H9 (cell line): ENCODE data around the gene PPM1N. TPM values are rescaled to one million over a fixed set of nuclear protein-coding genes. Genes with fewer than 3 reads are reported as not detected.

ENCODE experiments used
- DNase-seq: peaks from one replicate; pipeline ENCODE4 v3.0.0-alpha.2; 2017
- H2AFZ ChIP-seq: one replicate; pipeline ENCODE4 v1.6.1; 2013; ENCODE audit warnings: mild to moderate bottlenecking, low read length, control low read depth, moderate library complexity
- H2AK5ac ChIP-seq: 2 replicates; pipeline ENCODE4 v1.6.1; 2013; ENCODE audit warnings: low read length, control low read depth, mixed read lengths; ENCODE audit not compliant: insufficient read length
- H2BK120ac ChIP-seq: one replicate; pipeline ENCODE4 v1.6.1; 2013; ENCODE audit warnings: low read depth, mild to moderate bottlenecking, low read length, control low read depth, inconsistent platforms; ENCODE audit not compliant: poor library complexity, severe bottlenecking
- H2BK12ac ChIP-seq: 2 replicates; pipeline ENCODE4 v1.6.1; 2013; ENCODE audit warnings: low read length, control low read depth, mixed read lengths, low read depth; ENCODE audit not compliant: insufficient read length
- H2BK15ac ChIP-seq: 2 replicates; pipeline ENCODE4 v1.6.1; 2013; ENCODE audit warnings: low read depth, low read length, control low read depth
- H2BK20ac ChIP-seq: one replicate; pipeline ENCODE4 v1.6.1; 2013; ENCODE audit warnings: low read depth, mild to moderate bottlenecking, low read length, control low read depth, inconsistent platforms; ENCODE audit not compliant: poor library complexity, severe bottlenecking
- H2BK5ac ChIP-seq: 2 replicates; pipeline ENCODE4 v1.6.1; 2013; ENCODE audit warnings: low read length, control low read depth, mixed read lengths; ENCODE audit not compliant: insufficient read length
- H3K14ac ChIP-seq: 2 replicates; pipeline ENCODE4 v1.6.1; 2013; ENCODE audit warnings: low read length, control low read depth; ENCODE audit not compliant: insufficient read depth
- H3K18ac ChIP-seq: 2 replicates; pipeline ENCODE4 v1.6.1; 2013; ENCODE audit warnings: low read depth, mild to moderate bottlenecking, mixed read lengths, low read length, control low read depth; ENCODE audit not compliant: insufficient read length
- H3K23ac ChIP-seq: 2 replicates; pipeline ENCODE4 v1.6.1; 2013; ENCODE audit warnings: low read length, control low read depth, mixed read lengths, low read depth; ENCODE audit not compliant: insufficient read length
- H3K23me2 ChIP-seq: 2 replicates; pipeline ENCODE4 v1.6.1; 2013; ENCODE audit warnings: low read depth, mild to moderate bottlenecking, mixed read lengths, low read length, control low read depth; ENCODE audit not compliant: insufficient read length, poor library complexity, severe bottlenecking
- H3K27ac ChIP-seq: 2 replicates; pipeline ENCODE4 v1.5.1; 2013; ENCODE audit warnings: low read length, control low read depth, mixed read lengths, low read depth; ENCODE audit not compliant: insufficient read length
- H3K27me3 ChIP-seq: 2 replicates; pipeline ENCODE4 v1.6.1; 2013; ENCODE audit warnings: low read length, control low read depth, inconsistent platforms; ENCODE audit not compliant: insufficient read depth
- H3K4ac ChIP-seq: 2 replicates; pipeline ENCODE4 v1.6.1; 2013; ENCODE audit warnings: low read depth, mild to moderate bottlenecking, control low read depth, inconsistent platforms, low read length, moderate library complexity
- H3K4me1 ChIP-seq: 2 replicates; pipeline ENCODE4 v1.6.1; 2013; ENCODE audit warnings: low read length, control low read depth, inconsistent platforms; ENCODE audit not compliant: insufficient read depth
- H3K4me2 ChIP-seq: 2 replicates; pipeline ENCODE4 v1.6.1; 2013; ENCODE audit warnings: low read length, control low read depth, mixed read lengths; ENCODE audit not compliant: insufficient read length, insufficient read depth
- H3K56ac ChIP-seq: 2 replicates; pipeline ENCODE4 v1.6.1; 2013; ENCODE audit warnings: low read depth, mild to moderate bottlenecking, mixed read lengths, low read length, control low read depth; ENCODE audit not compliant: insufficient read length
- H3K79me1 ChIP-seq: 2 replicates; pipeline ENCODE4 v1.6.1; 2013; ENCODE audit warnings: low read depth, mild to moderate bottlenecking, moderate library complexity, low read length, control low read depth, inconsistent platforms; ENCODE audit not compliant: insufficient read depth, poor library complexity, severe bottlenecking
- H3K79me2 ChIP-seq: 2 replicates; pipeline ENCODE4 v1.6.1; 2013; ENCODE audit warnings: low read length, control low read depth, inconsistent platforms; ENCODE audit not compliant: insufficient read depth
- H3K9ac ChIP-seq: 2 replicates; pipeline ENCODE4 v1.6.1; 2013; ENCODE audit warnings: low read length, control low read depth, mixed read lengths; ENCODE audit not compliant: insufficient read length; ENCODE audit errors: extremely low read depth
- H3K9me3 ChIP-seq: one replicate; pipeline ENCODE4 v1.6.1; 2013; ENCODE audit warnings: low read depth, low read length, inconsistent platforms; ENCODE audit not compliant: control insufficient read depth
- H3T11ph ChIP-seq: one replicate; pipeline ENCODE4 v1.6.1; 2013; ENCODE audit warnings: mild to moderate bottlenecking, low read length, control low read depth, inconsistent platforms
- H4K20me1 ChIP-seq: one replicate; pipeline ENCODE4 v1.6.1; 2013; ENCODE audit not compliant: control insufficient read depth, insufficient read length, insufficient read depth
- H4K5ac ChIP-seq: 2 replicates; pipeline ENCODE4 v1.6.1; 2013; ENCODE audit warnings: low read depth, mild to moderate bottlenecking, mixed read lengths, low read length, control low read depth; ENCODE audit not compliant: insufficient read length
- H4K8ac ChIP-seq: replicated peaks from 2 replicates; pipeline ENCODE4 v1.6.1; 2013; ENCODE audit warnings: low read length, control low read depth, mixed read lengths, low read depth; ENCODE audit not compliant: insufficient read length
- H4K91ac ChIP-seq: 2 replicates; pipeline ENCODE4 v1.6.1; 2013; ENCODE audit warnings: low read depth, mild to moderate bottlenecking, moderate library complexity, mixed read lengths, low read length, control low read depth; ENCODE audit not compliant: insufficient read length
- H3K27ac Mint-ChIP-seq, 3 experiments: 2 replicates in 2 of 3; 3 replicates in 1 of 3; pipeline ENCODE4 v1.8.0; 2020 to 2021; ENCODE audit warnings: mixed read lengths in 3 of 3, mild to moderate bottlenecking in 1 of 3, moderate library complexity in 1 of 3
- H3K27me3 Mint-ChIP-seq: 2 replicates; pipeline ENCODE4 v1.8.0; 2021; ENCODE audit warnings: low read depth, mild to moderate bottlenecking, moderate library complexity, mixed read lengths
- H3K36me3 Mint-ChIP-seq, 3 experiments: 2 replicates in 2 of 3; 3 replicates in 1 of 3; pipeline ENCODE4 v1.8.0; 2020 to 2021; ENCODE audit warnings: low read depth in 3 of 3, mixed read lengths in 3 of 3; ENCODE audit not compliant: insufficient read depth in 1 of 3
- H3K4me1 Mint-ChIP-seq, 2 experiments: 2 replicates each; pipeline ENCODE4 v1.8.0; 2020; ENCODE audit warnings: mixed read lengths in 2 of 2
- H3K4me3 Mint-ChIP-seq, 2 experiments: 2 replicates in 1 of 2; 3 replicates in 1 of 2; pipeline ENCODE4 v1.8.0; 2020 to 2021; ENCODE audit warnings: mild to moderate bottlenecking in 2 of 2, mixed read lengths in 2 of 2, moderate library complexity in 1 of 2
- H3K9me3 Mint-ChIP-seq, 2 experiments: 2 replicates in 1 of 2; 3 replicates in 1 of 2; pipeline ENCODE4 v1.8.0; 2020; ENCODE audit warnings: mild to moderate bottlenecking in 2 of 2, mixed read lengths in 2 of 2, moderate library complexity in 1 of 2
- WGBS: extraction: QIAGEN DNeasy Blood & Tissue Kit; methylation state at CpG from one replicate; pipeline ENCODE4 v1.1.7; 2013; ENCODE audit warnings: missing lambda C conversion rate, low lambda C conversion rate, mixed read lengths; ENCODE audit not compliant: insufficient read length; ENCODE audit errors: extremely low coverage; 5-methylcytosine and 5-hydroxymethylcytosine counted together
- total RNA-seq: library from RNA; stranded (reverse); gene quantifications from 2 replicates; pipeline ENCODE4 v1.2.1, GENCODE V29; 2021
- TF ChIP-seq, protein P1 (sequence below): fragments of 200-600 bp; sonication (generic); conservative IDR thresholded peaks from 3 replicates; pipeline ENCODE4 v1.8.0; 2021; ENCODE audit warnings: antibody characterized with exemption, mild to moderate bottlenecking

Gene PPM1N
- total RNA-seq, 1 experiment from 2014 or later, result 7.7 TPM

GRCh38 chr19:45526971-45527370, 28.7 kb downstream of the PPM1N start:
- no peak overlapping the region for H3K27ac ChIP-seq
- no peak overlapping the region for H3K4me2 ChIP-seq
- H3K4me1 ChIP-seq, result no peaks in the 10 kb centered on the region
- H2BK5ac ChIP-seq, result no peak overlapping the region
- no peak overlapping the region for H3K56ac ChIP-seq
- no peak overlapping the region for H4K91ac ChIP-seq
- H3K4ac ChIP-seq, result no peak overlapping the region
- no peak overlapping the region for H3K18ac ChIP-seq
- H2BK20ac ChIP-seq, result no peak overlapping the region
- no peak overlapping the region for H2BK15ac ChIP-seq
- TF ChIP-seq, protein P1, sequence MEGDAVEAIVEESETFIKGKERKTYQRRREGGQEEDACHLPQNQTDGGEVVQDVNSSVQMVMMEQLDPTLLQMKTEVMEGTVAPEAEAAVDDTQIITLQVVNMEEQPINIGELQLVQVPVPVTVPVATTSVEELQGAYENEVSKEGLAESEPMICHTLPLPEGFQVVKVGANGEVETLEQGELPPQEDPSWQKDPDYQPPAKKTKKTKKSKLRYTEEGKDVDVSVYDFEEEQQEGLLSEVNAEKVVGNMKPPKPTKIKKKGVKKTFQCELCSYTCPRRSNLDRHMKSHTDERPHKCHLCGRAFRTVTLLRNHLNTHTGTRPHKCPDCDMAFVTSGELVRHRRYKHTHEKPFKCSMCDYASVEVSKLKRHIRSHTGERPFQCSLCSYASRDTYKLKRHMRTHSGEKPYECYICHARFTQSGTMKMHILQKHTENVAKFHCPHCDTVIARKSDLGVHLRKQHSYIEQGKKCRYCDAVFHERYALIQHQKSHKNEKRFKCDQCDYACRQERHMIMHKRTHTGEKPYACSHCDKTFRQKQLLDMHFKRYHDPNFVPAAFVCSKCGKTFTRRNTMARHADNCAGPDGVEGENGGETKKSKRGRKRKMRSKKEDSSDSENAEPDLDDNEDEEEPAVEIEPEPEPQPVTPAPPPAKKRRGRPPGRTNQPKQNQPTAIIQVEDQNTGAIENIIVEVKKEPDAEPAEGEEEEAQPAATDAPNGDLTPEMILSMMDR, result no peak
- DNase-seq, result no peak
- no peak overlapping the region for H4K8ac ChIP-seq
- peaks cover 19 to 25% of the 10 kb centered on the region in 2 experiments for H3K4me1 Mint-ChIP-seq
- H3K27me3 ChIP-seq, result peaks cover 3% of the 10 kb centered on the region; the same call in 1 of the 2 replicates
- H3K23me2 ChIP-seq, result peaks cover 15% of the 10 kb centered on the region
- H3K27me3 Mint-ChIP-seq, result peaks cover 19% of the 10 kb centered on the region
- WGBS, result no CpG with 5 or more reads among the region's 4 CpGs
- no peaks in the 10 kb centered on the region for H3K79me1 ChIP-seq
- no peak overlapping the region for H3K27ac Mint-ChIP-seq
- H3K9me3 Mint-ChIP-seq, result peaks cover 6 to 8% of the 10 kb centered on the region in 2 experiments
- H3T11ph ChIP-seq, result no peak overlapping the region
- no peak overlapping the region for H2AK5ac ChIP-seq
- no peak overlapping the region for H2AFZ ChIP-seq
- peaks cover 26 to 53% (median 36%) of the 10 kb centered on the region in 3 experiments for H3K36me3 Mint-ChIP-seq
- H3K4me3 Mint-ChIP-seq, result no peak overlapping the region
- no peaks in the 10 kb centered on the region for H4K20me1 ChIP-seq
- H3K79me2 ChIP-seq, result no peaks in the 10 kb centered on the region
- no peak overlapping the region for H3K14ac ChIP-seq
- no peak overlapping the region for H2BK120ac ChIP-seq
- no peak overlapping the region for H4K5ac ChIP-seq
- H3K23ac ChIP-seq, result no peak overlapping the region
- no peak overlapping the region for H2BK12ac ChIP-seq
- no peaks in the 10 kb centered on the region for H3K9me3 ChIP-seq
- H3K9ac ChIP-seq, result no peak overlapping the region
